GM19455 (cell line): Measurements from ENCODE around the gene OR5T2.
"Not testable (repeated sequence)": the region's sequence is repeated elsewhere in the genome, so short reads cannot be mapped to it uniquely, and the experiment has no call there.

Source experiments
- ATAC-seq: cut with Tn5 transposase; IDR thresholded peaks from one replicate; pipeline ENCODE4 v1.9.1; 2021; ENCODE audit not compliant: unreplicated experiment

The OR5T2 gene

DNA sequence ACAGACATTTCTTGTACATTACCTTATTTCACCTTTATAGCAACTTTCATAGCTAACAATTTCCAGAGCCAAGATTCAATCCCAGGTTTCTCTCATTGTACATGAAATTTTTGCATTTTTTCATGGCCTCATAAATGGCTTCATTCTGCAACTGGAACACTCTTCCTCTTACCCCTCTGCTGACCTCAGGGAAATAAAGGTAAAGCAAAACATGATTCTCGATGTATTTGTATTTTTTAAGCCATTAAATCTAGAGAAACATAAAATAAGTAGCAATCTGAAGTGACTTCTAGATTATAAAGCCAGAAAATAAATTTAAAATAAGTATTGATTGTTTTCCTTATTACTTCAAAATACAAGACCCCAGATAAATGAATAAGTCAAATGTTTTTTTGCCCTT lies at the start of gene OR5T2:
Gene OR5T2, minus strand, starts transcription at position 101 of the 400 bp plus-strand sequence. CDS start 1,193 bp downstream, outside the sequence.
- ATAC-seq = no peak

DNA sequence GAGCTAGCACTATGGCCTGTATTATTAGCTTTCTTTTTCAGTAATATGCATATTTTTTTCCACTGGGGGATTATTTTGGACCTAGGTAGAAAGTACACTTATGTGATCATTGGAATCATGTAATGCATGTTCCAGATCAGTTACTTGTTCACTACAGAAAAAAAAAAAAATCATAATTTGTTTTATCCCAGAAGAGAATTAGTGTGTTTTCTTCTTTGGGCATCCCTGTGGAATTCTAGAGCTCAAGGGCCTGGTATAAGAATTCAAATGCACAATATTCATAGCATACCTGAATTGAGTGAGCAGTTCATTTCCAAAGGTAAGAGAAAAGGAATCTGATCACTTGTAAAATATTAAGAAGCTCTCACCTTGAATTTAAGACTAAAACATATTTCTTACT lies 39.8 kb upstream of the OR5T2 start, which contains the start of gene OR5T1:
Gene OR5T1, plus strand, starts transcription at position 301 of the 400 bp plus-strand sequence. CDS start 1,485 bp downstream, outside the sequence.
- ATAC-seq = no peak

DNA sequence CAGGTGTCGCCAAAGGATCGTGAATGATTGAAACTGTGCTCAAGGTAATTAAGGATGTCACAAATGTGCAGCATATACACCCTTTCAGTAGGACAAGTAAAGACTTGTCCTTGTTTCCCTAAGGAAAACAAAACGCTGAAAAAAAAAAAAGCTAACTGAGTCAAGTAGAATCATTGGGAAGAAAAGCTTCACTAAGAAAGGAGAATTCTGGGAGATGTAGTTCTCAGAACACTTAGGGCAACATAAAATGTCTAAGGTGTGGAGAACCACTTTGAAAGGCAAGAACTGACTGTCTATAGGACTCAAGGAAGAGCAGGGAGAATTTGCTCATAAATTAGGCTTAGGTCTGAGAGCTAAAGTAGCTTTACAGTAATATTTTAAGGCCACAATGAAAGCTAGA lies 37.0 kb upstream of the OR5T2 start:
- no peak for ATAC-seq

GRCh38 chr11:56251954-56252353 lies 17.9 kb upstream of the OR5T2 start, which contains the start of gene OR5T3:
TSS of gene OR5T3 (plus strand) at chr11:56252254. CDS start at chr11:56252254, 0 bp downstream.
- ATAC-seq = no peak

DNA sequence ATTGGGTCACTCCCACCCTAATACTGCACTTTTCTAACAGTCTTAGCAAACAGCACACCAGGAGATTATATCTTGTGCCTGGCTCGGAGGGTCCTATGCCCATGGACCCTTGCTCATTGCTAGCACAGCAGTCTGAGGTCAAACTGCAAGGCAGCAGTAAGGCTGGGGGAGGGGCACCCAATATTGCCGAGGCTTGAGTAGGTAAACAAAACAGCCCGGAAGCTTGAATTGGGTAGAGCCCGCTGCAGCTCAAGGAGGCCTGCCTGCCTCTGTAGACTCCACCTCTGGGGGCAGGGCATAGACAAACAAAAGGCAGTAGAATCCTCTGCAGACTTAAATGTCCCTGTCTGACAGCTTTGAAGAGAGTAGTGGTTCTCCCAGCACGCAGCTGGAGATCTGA lies 14.3 kb downstream of the OR5T2 start:
- ATAC-seq = not testable (repeated sequence)

DNA sequence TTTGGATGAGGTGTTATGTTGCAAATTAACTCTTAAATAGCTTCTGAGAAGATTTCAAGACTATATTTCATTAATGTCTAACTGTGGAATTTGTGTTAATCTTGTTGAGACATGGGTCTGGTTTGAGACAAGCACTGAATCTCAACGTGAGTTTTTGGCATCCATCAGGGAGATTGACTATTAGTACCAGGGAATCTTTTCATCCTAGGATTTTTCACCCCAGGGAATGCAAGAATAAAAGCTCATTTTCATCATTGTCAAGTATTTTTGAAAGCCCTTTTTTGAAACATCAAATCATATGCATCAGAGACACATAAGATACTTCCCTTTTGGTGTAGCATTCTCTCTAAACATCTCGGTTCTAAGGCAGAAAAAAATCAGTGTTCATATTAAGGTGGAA lies 19.5 kb downstream of the OR5T2 start:
- no peak for ATAC-seq

- ATAC-seq = no peak
Observed at GRCh38 chr11:56207790-56208189, 26.3 kb downstream of the OR5T2 start.

DNA sequence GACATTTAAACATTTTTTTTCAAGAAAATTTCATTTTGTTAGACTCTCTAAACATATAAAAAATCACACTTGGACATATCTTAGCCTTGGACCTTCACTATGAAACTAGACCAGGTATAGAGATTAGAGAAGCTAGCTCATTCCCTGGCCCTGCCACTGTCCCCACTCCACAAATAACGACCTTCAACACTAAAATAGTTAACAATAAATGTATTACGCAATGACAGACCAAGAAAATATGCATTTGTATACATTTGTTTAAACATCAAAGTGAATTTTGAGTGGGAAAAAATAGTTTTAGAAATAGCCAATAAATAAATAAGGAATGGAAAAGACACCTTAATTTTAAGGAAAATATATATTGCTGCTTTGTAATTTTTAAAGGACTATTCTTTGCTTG lies 36.7 kb downstream of the OR5T2 start:
- no peak for ATAC-seq

- ATAC-seq = no peak
Observed at GRCh38 chr11:56196705-56197104, 37.4 kb downstream of the OR5T2 start.

- ATAC-seq = no peak
Observed at GRCh38 chr11:56188602-56189001, 45.5 kb downstream of the OR5T2 start.

- ATAC-seq = no peak
Observed at GRCh38 chr11:56183459-56183858, 50.6 kb downstream of the OR5T2 start.
